GM19397 (cell line): ENCODE data around the gene TBRG4.
"Not testable (repeated sequence)": the region's sequence is repeated elsewhere in the genome, so short reads cannot be mapped to it uniquely, and the experiment has no call there.

Experiments used
- ATAC-seq: cut with Tn5 transposase; IDR thresholded peaks from one replicate; pipeline ENCODE4 v1.9.1; 2021; ENCODE audit warnings: mild to moderate bottlenecking, moderate library complexity; ENCODE audit not compliant: unreplicated experiment

Gene TBRG4

GRCh38 chr7:45118292-45118691 is 6.8 kb upstream of the TBRG4 start:
- no peak for ATAC-seq

- ATAC-seq = no peak
These were observed 6.1 kb upstream of the TBRG4 start for GRCh38 chr7:45117582-45117981.

- ATAC-seq = no peak
These were observed 4.6 kb upstream of the TBRG4 start for GRCh38 chr7:45116048-45116447.

- ATAC-seq = no peak
These were observed 3.4 kb upstream of the TBRG4 start for GRCh38 chr7:45114926-45115325.

- ATAC-seq = not testable (repeated sequence)
These were observed 2.8 kb upstream of the TBRG4 start for GRCh38 chr7:45114257-45114656.

GRCh38 chr7:45112648-45113047 is 1.2 kb upstream of the TBRG4 start:
- no peak for ATAC-seq

- ATAC-seq = no peak
These were observed 2.6 kb downstream of the TBRG4 start for GRCh38 chr7:45108863-45109262.

- ATAC-seq = no peak
These were observed 4.1 kb downstream of the TBRG4 start for GRCh38 chr7:45107356-45107755.

GRCh38 chr7:45106820-45107219 is 4.7 kb downstream of the TBRG4 start:
- ATAC-seq = no peak

GRCh38 chr7:45105588-45106188 is 5.8 kb downstream of the TBRG4 start:
- no peak for ATAC-seq

- no peak for ATAC-seq
These were observed 6.5 kb downstream of the TBRG4 start for GRCh38 chr7:45104844-45105587.

- no peak for ATAC-seq
These were observed 7.3 kb downstream of the TBRG4 start for GRCh38 chr7:45103958-45104843.

GRCh38 chr7:45102785-45103712 is 8.4 kb downstream of the TBRG4 start:
- no peak for ATAC-seq

- ATAC-seq = no peak
These were observed 9.7 kb downstream of the TBRG4 start for GRCh38 chr7:45101748-45102147.

GRCh38 chr7:45100761-45101480 is 10.6 kb downstream of the TBRG4 start:
- ATAC-seq = no peak

- no peak for ATAC-seq
These were observed 11.4 kb downstream of the TBRG4 start for GRCh38 chr7:45099891-45100760.

- no peak for ATAC-seq
These were observed 12.3 kb downstream of the TBRG4 start for GRCh38 chr7:45098983-45099839.

- no peak for ATAC-seq
These were observed 18.6 kb downstream of the TBRG4 start for GRCh38 chr7:45092931-45093235.
